Fibroblast of lung (primary cell): ENCODE measurements around the gene LAMA5. TPM values are rescaled to one million over a fixed set of nuclear protein-coding genes. Genes with fewer than 3 reads are reported as not detected.

Experiments used
- DNase-seq, 2 donors: peaks; one replicate each; pipeline versions ENCODE4 v3.0.0 to v3.0.0-alpha.2; 2010; ENCODE audit warnings: low read depth in 2 of 2
- H2AFZ ChIP-seq: 2 replicates; pipeline ENCODE4 v1.5.1; 2012; ENCODE audit warnings: low read length, control low read depth, inconsistent platforms
- H3K27ac ChIP-seq: 2 replicates; pipeline ENCODE4 v1.5.1; 2011; ENCODE audit warnings: low read length, control low read depth; ENCODE audit not compliant: insufficient read depth
- H3K27me3 ChIP-seq: 2 replicates; pipeline ENCODE4 v1.5.1; 2011; ENCODE audit warnings: mild to moderate bottlenecking, low read length; ENCODE audit not compliant: control insufficient read depth, insufficient read depth
- H3K36me3 ChIP-seq: 2 replicates; pipeline ENCODE4 v1.5.1; 2011; ENCODE audit warnings: low read length; ENCODE audit not compliant: control insufficient read depth, insufficient read depth
- H3K4me1 ChIP-seq: 2 replicates; pipeline ENCODE4 v1.5.1; 2011; ENCODE audit warnings: low read length; ENCODE audit not compliant: control insufficient read depth, insufficient read depth; ENCODE audit errors: extremely low read depth
- H3K4me2 ChIP-seq: 2 replicates; pipeline ENCODE4 v1.5.1; 2011; ENCODE audit warnings: low read length, control low read depth; ENCODE audit not compliant: insufficient read depth; ENCODE audit errors: extremely low read depth
- H3K4me3 ChIP-seq, 4 experiments: fragments of 200-600 bp in 1 of 4; sonication (generic) in 1 of 4; replicated peaks in 1 of 4; 2 replicates each; pipeline ENCODE4 v1.5.1; 2011 to 2016; ENCODE audit warnings: low read length in 4 of 4, low read depth in 3 of 4, mild to moderate bottlenecking in 3 of 4, control low read depth in 2 of 4, inconsistent platforms in 1 of 4, mixed read lengths in 1 of 4; ENCODE audit not compliant: insufficient read depth in 1 of 4; ENCODE audit errors: control extremely low read depth in 1 of 4
- H3K79me2 ChIP-seq: 2 replicates; pipeline ENCODE4 v1.5.1; 2012; ENCODE audit warnings: mild to moderate bottlenecking, low read length, inconsistent platforms; ENCODE audit not compliant: control insufficient read depth, insufficient read depth
- H3K9ac ChIP-seq: 2 replicates; pipeline ENCODE4 v1.5.1; 2011; ENCODE audit warnings: mild to moderate bottlenecking, low read length, control low read depth; ENCODE audit not compliant: insufficient read depth
- H3K9me3 ChIP-seq: 2 replicates; pipeline ENCODE4 v1.5.1; 2012; ENCODE audit warnings: low read depth, low read length; ENCODE audit not compliant: control insufficient read depth, insufficient read depth
- H4K20me1 ChIP-seq: 2 replicates; pipeline ENCODE4 v1.5.1; 2011; ENCODE audit warnings: low read length; ENCODE audit not compliant: control insufficient read depth, insufficient read depth; ENCODE audit errors: extremely low read depth
- CTCF ChIP-seq, 2 donors: IDR thresholded peaks in 1 of 2; conservative IDR thresholded peaks in 1 of 2; 1 replicate in 1 of 2; 2 replicates in 1 of 2; pipeline ENCODE4 v1.5.1; 2011 to 2012; ENCODE audit warnings: low read length in 2 of 2, control low read depth in 1 of 2, inconsistent platforms in 1 of 2, low read depth in 1 of 2, mild to moderate bottlenecking in 1 of 2
- EZH2 ChIP-seq: IDR thresholded peaks from 2 replicates; pipeline ENCODE4 v1.5.1; 2012; ENCODE audit warnings: low read length, control low read depth, mild to moderate bottlenecking; ENCODE audit errors: missing control alignments
- polyA plus RNA-seq, 2 donors: library from polyadenylated mRNA; depleted of rRNA in 1 of 2; stranded (reverse) in 1 of 2; unstranded in 1 of 2; fragments of >200 nt; gene quantifications; 2 replicates each; pipeline ENCODE4 v1.2.1, GENCODE V29; 2011 to 2012; ENCODE audit warnings: missing spikeins in 1 of 2
- total RNA-seq: library from RNA; depleted of rRNA; stranded (reverse); fragments of >200 nt; gene quantifications from 2 replicates; pipeline ENCODE4 v1.2.1, GENCODE V29; 2014

LAMA5 gene
- total and polyA plus RNA-seq, 2 donors (not counting 1 experiment from before 2014, with no cell fraction given), result 1.5 to 81.6 TPM

- H3K9ac ChIP-seq, result no peak overlapping the region
- no peaks in the 10 kb centered on the region for H3K9me3 ChIP-seq
- H3K27me3 ChIP-seq, result no peaks in the 10 kb centered on the region
- H3K4me3 ChIP-seq, result no peak overlapping the region
- no peak overlapping the region for H3K27ac ChIP-seq
- peaks cover 48% of the 10 kb centered on the region for H3K36me3 ChIP-seq
- H3K4me2 ChIP-seq, result no peak overlapping the region
- no peaks in the 10 kb centered on the region for H4K20me1 ChIP-seq
- TF ChIP-seq EZH2, result no peak
- no peak for TF ChIP-seq CTCF (conservative IDR thresholded peaks at IDR 0.05 in 1 of 2, IDR thresholded peaks at IDR 0.05 in 1 of 2; ENCODE audit: low read depth in 1 of 2, low read length in 2 of 2)
- DNase-seq, result no peak
- no peaks in the 10 kb centered on the region for H3K79me2 ChIP-seq
- H3K4me1 ChIP-seq, result no peaks in the 10 kb centered on the region
- no peak overlapping the region for H2AFZ ChIP-seq
Observed at GRCh38 chr20:62315773-62316172, 51.3 kb downstream of the LAMA5 start.

GRCh38 chr20:62314711-62315302, 52.3 kb downstream of the LAMA5 start:
- H3K27me3 ChIP-seq, result no peaks in the 10 kb centered on the region

GRCh38 chr20:62314339-62314638, 52.8 kb downstream of the LAMA5 start:
- no peaks in the 10 kb centered on the region for H3K27me3 ChIP-seq
- no peaks in the 10 kb centered on the region for H4K20me1 ChIP-seq
- no peak overlapping the region for H3K4me2 ChIP-seq
- no peak overlapping the region for H3K4me3 ChIP-seq
- TF ChIP-seq CTCF (conservative IDR thresholded peaks at IDR 0.05 in 1 of 2, IDR thresholded peaks at IDR 0.05 in 1 of 2; ENCODE audit: low read depth in 1 of 2, low read length in 2 of 2) (no peak), EZH2 (no peak)
- no peak overlapping the region for H3K9ac ChIP-seq
- no peaks in the 10 kb centered on the region for H3K9me3 ChIP-seq
- H2AFZ ChIP-seq, result no peak overlapping the region
- H3K36me3 ChIP-seq, result peaks cover 54% of the 10 kb centered on the region
- H3K4me1 ChIP-seq, result no peaks in the 10 kb centered on the region
- no peak overlapping the region for H3K27ac ChIP-seq
- H3K79me2 ChIP-seq, result no peaks in the 10 kb centered on the region
- no peak for DNase-seq

More at GRCh38 chr20:62314711-62315302, 52.3 kb downstream of the LAMA5 start:
- Histone ChIP-seq H3K9me3 (no peaks in the 10 kb centered on the region), H2AFZ (no peak overlapping the region), H4K20me1 (no peaks in the 10 kb centered on the region), H3K27ac (no peak overlapping the region), H3K4me1 (no peaks in the 10 kb centered on the region), H3K4me2 (no peak overlapping the region), H3K79me2 (no peaks in the 10 kb centered on the region), H3K4me3 (no peak overlapping the region), H3K9ac (no peak overlapping the region), H3K36me3 (peaks cover 53% of the 10 kb centered on the region)
- TF ChIP-seq EZH2, result no peak
- TF ChIP-seq CTCF (conservative IDR thresholded peaks at IDR 0.05 in 1 of 2, IDR thresholded peaks at IDR 0.05 in 1 of 2; ENCODE audit: low read depth in 1 of 2, low read length in 2 of 2), result no peak
- DNase-seq, result no peak
